Hematopoietic multipotent progenitor cell treated with erythropoietin and hydrocortisone succinate and interleukin-3 and kit ligand, for 15 days (in vitro differentiated cells): ENCODE results near the gene MASP2.
"Not testable (repeated sequence)": the region's sequence is repeated elsewhere in the genome, so short reads cannot be mapped to it uniquely, and the experiment has no call there.

Experiments
- DNase-seq: peaks from one replicate; pipeline ENCODE4 v3.0.0-alpha.2; 2015; ENCODE audit warnings: low spot score

The MASP2 gene

GRCh38 chr1:11046625-11047365 lies at the start of gene MASP2:
TSS of gene MASP2 (minus strand) at chr1:11047239. CDS start at chr1:11047207, 32 bp downstream.
- DNase-seq, result no peak

- DNase-seq, result not testable (repeated sequence)
Measured at GRCh38 chr1:11083784-11084183, 36.7 kb upstream of the MASP2 start.

- DNase-seq, result no peak
Measured at GRCh38 chr1:11080931-11081330, 33.9 kb upstream of the MASP2 start.

GRCh38 chr1:11078631-11079030 lies 31.6 kb upstream of the MASP2 start:
- DNase-seq, result no peak

- not testable (repeated sequence) for DNase-seq
Measured at GRCh38 chr1:11073398-11073797, 26.4 kb upstream of the MASP2 start.

GRCh38 chr1:11072216-11072917 lies 25.3 kb upstream of the MASP2 start:
- no peak for DNase-seq

- no peak for DNase-seq
Measured at GRCh38 chr1:11071463-11072215, 24.6 kb upstream of the MASP2 start.

GRCh38 chr1:11070876-11071275 lies 23.8 kb upstream of the MASP2 start:
- no peak for DNase-seq

- DNase-seq, result no peak
Measured at GRCh38 chr1:11068600-11069473, 21.8 kb upstream of the MASP2 start.

GRCh38 chr1:11067716-11068599 lies 20.9 kb upstream of the MASP2 start:
- DNase-seq, result no peak

- DNase-seq, result no peak
Measured at GRCh38 chr1:11065796-11066195, 18.8 kb upstream of the MASP2 start.

- DNase-seq, result no peak
Measured at GRCh38 chr1:11064942-11065341, 17.9 kb upstream of the MASP2 start.

- not testable (repeated sequence) for DNase-seq
Measured at GRCh38 chr1:11063937-11064537, 17.0 kb upstream of the MASP2 start.

- DNase-seq, result no peak
Measured at GRCh38 chr1:11062965-11063401, 15.9 kb upstream of the MASP2 start.

GRCh38 chr1:11061652-11062365 lies 14.8 kb upstream of the MASP2 start:
- DNase-seq, result no peak

- DNase-seq, result peak; percentile 91
Measured at GRCh38 chr1:11059968-11060830, 13.2 kb upstream of the MASP2 start, which contains the start of gene SRM. TSS of gene SRM (minus strand) at chr1:11060018. CDS start at chr1:11059943, 75 bp downstream.

- DNase-seq, result no peak
Measured at GRCh38 chr1:11059155-11059967, 12.3 kb upstream of the MASP2 start.
